Activated CD4-positive, alpha-beta T cell treated with anti-CD3 and anti-CD28 coated beads, Interleukin-2, amount 50 U/mL, for 16 hours (primary cell): Measurements from ENCODE around the gene HMGN1.
"Not testable (repeated sequence)": the region's sequence is repeated elsewhere in the genome, so short reads cannot be mapped to it uniquely, and the experiment has no call there.

Source experiments
- DNase-seq: peaks from one replicate; pipeline ENCODE4 v3.0.0-alpha.2; 2020

HMGN1 gene

GRCh38 chr21:39348355-39349210, at the start of gene HMGN1:
Gene HMGN1 (minus strand): TSS chr21:39349088. CDS start chr21:39348917, 171 bp downstream.
- peak; percentile 89 for DNase-seq

- no peak for DNase-seq
These were observed 48.9 kb upstream of the HMGN1 start for GRCh38 chr21:39397646-39398385.

- no peak for DNase-seq
These were observed 44.1 kb upstream of the HMGN1 start for GRCh38 chr21:39392981-39393380.

- DNase-seq: no peak
These were observed 41.4 kb upstream of the HMGN1 start for GRCh38 chr21:39390212-39390765.

- DNase-seq: no peak
These were observed 39.9 kb upstream of the HMGN1 start for GRCh38 chr21:39388811-39389155.

- DNase-seq: peak; percentile 91
These were observed 39.3 kb upstream of the HMGN1 start for GRCh38 chr21:39388038-39388810.

GRCh38 chr21:39387461-39388037, 38.7 kb upstream of the HMGN1 start:
- DNase-seq: peak; percentile 95

GRCh38 chr21:39386899-39387298, 38.0 kb upstream of the HMGN1 start:
- DNase-seq: no peak

GRCh38 chr21:39386194-39386593, 37.3 kb upstream of the HMGN1 start:
- no peak for DNase-seq

- peak; percentile 57 for DNase-seq
These were observed 36.6 kb upstream of the HMGN1 start for GRCh38 chr21:39385299-39386145.

GRCh38 chr21:39384674-39385298, 35.9 kb upstream of the HMGN1 start:
- DNase-seq: peak; percentile 42

- DNase-seq: not testable (repeated sequence)
These were observed 33.2 kb upstream of the HMGN1 start for GRCh38 chr21:39382096-39382495.

GRCh38 chr21:39381009-39381408, 32.1 kb upstream of the HMGN1 start:
- DNase-seq: no peak

- DNase-seq: peak; percentile 96
These were observed 31.4 kb upstream of the HMGN1 start for GRCh38 chr21:39379986-39380891.

- DNase-seq: peak; percentile 54
These were observed 28.7 kb upstream of the HMGN1 start for GRCh38 chr21:39377444-39378050.

GRCh38 chr21:39375446-39375845, 26.6 kb upstream of the HMGN1 start:
- peak; percentile 40 for DNase-seq

- DNase-seq: no peak
These were observed 25.2 kb upstream of the HMGN1 start for GRCh38 chr21:39374046-39374445.

- no peak for DNase-seq
These were observed 24.7 kb upstream of the HMGN1 start for GRCh38 chr21:39373634-39374033.

- not testable (repeated sequence) for DNase-seq
These were observed 21.0 kb upstream of the HMGN1 start for GRCh38 chr21:39369896-39370288.

- no peak for DNase-seq
These were observed 18.9 kb upstream of the HMGN1 start for GRCh38 chr21:39367783-39368182.
